H9 (cell line): ENCODE data around the gene EML1. TPM values are rescaled to one million over a fixed set of nuclear protein-coding genes. Genes with fewer than 3 reads are reported as not detected.

Experiments
- DNase-seq: peaks from one replicate; pipeline ENCODE4 v3.0.0-alpha.2; 2017
- H2AFZ ChIP-seq: one replicate; pipeline ENCODE4 v1.6.1; 2013; ENCODE audit warnings: mild to moderate bottlenecking, low read length, control low read depth, moderate library complexity
- H2AK5ac ChIP-seq: 2 replicates; pipeline ENCODE4 v1.6.1; 2013; ENCODE audit warnings: low read length, control low read depth, mixed read lengths; ENCODE audit not compliant: insufficient read length
- H2BK120ac ChIP-seq: one replicate; pipeline ENCODE4 v1.6.1; 2013; ENCODE audit warnings: low read depth, mild to moderate bottlenecking, low read length, control low read depth, inconsistent platforms; ENCODE audit not compliant: poor library complexity, severe bottlenecking
- H2BK12ac ChIP-seq: 2 replicates; pipeline ENCODE4 v1.6.1; 2013; ENCODE audit warnings: low read length, control low read depth, mixed read lengths, low read depth; ENCODE audit not compliant: insufficient read length
- H2BK15ac ChIP-seq: 2 replicates; pipeline ENCODE4 v1.6.1; 2013; ENCODE audit warnings: low read depth, low read length, control low read depth
- H2BK20ac ChIP-seq: one replicate; pipeline ENCODE4 v1.6.1; 2013; ENCODE audit warnings: low read depth, mild to moderate bottlenecking, low read length, control low read depth, inconsistent platforms; ENCODE audit not compliant: poor library complexity, severe bottlenecking
- H2BK5ac ChIP-seq: 2 replicates; pipeline ENCODE4 v1.6.1; 2013; ENCODE audit warnings: low read length, control low read depth, mixed read lengths; ENCODE audit not compliant: insufficient read length
- H3K14ac ChIP-seq: 2 replicates; pipeline ENCODE4 v1.6.1; 2013; ENCODE audit warnings: low read length, control low read depth; ENCODE audit not compliant: insufficient read depth
- H3K18ac ChIP-seq: 2 replicates; pipeline ENCODE4 v1.6.1; 2013; ENCODE audit warnings: low read depth, mild to moderate bottlenecking, mixed read lengths, low read length, control low read depth; ENCODE audit not compliant: insufficient read length
- H3K23ac ChIP-seq: 2 replicates; pipeline ENCODE4 v1.6.1; 2013; ENCODE audit warnings: low read length, control low read depth, mixed read lengths, low read depth; ENCODE audit not compliant: insufficient read length
- H3K23me2 ChIP-seq: 2 replicates; pipeline ENCODE4 v1.6.1; 2013; ENCODE audit warnings: low read depth, mild to moderate bottlenecking, mixed read lengths, low read length, control low read depth; ENCODE audit not compliant: insufficient read length, poor library complexity, severe bottlenecking
- H3K27ac ChIP-seq: 2 replicates; pipeline ENCODE4 v1.5.1; 2013; ENCODE audit warnings: low read length, control low read depth, mixed read lengths, low read depth; ENCODE audit not compliant: insufficient read length
- H3K27me3 ChIP-seq: 2 replicates; pipeline ENCODE4 v1.6.1; 2013; ENCODE audit warnings: low read length, control low read depth, inconsistent platforms; ENCODE audit not compliant: insufficient read depth
- H3K4ac ChIP-seq: 2 replicates; pipeline ENCODE4 v1.6.1; 2013; ENCODE audit warnings: low read depth, mild to moderate bottlenecking, control low read depth, inconsistent platforms, low read length, moderate library complexity
- H3K4me1 ChIP-seq: 2 replicates; pipeline ENCODE4 v1.6.1; 2013; ENCODE audit warnings: low read length, control low read depth, inconsistent platforms; ENCODE audit not compliant: insufficient read depth
- H3K4me2 ChIP-seq: 2 replicates; pipeline ENCODE4 v1.6.1; 2013; ENCODE audit warnings: low read length, control low read depth, mixed read lengths; ENCODE audit not compliant: insufficient read length, insufficient read depth
- H3K56ac ChIP-seq: 2 replicates; pipeline ENCODE4 v1.6.1; 2013; ENCODE audit warnings: low read depth, mild to moderate bottlenecking, mixed read lengths, low read length, control low read depth; ENCODE audit not compliant: insufficient read length
- H3K79me1 ChIP-seq: 2 replicates; pipeline ENCODE4 v1.6.1; 2013; ENCODE audit warnings: low read depth, mild to moderate bottlenecking, moderate library complexity, low read length, control low read depth, inconsistent platforms; ENCODE audit not compliant: insufficient read depth, poor library complexity, severe bottlenecking
- H3K79me2 ChIP-seq: 2 replicates; pipeline ENCODE4 v1.6.1; 2013; ENCODE audit warnings: low read length, control low read depth, inconsistent platforms; ENCODE audit not compliant: insufficient read depth
- H3K9ac ChIP-seq: 2 replicates; pipeline ENCODE4 v1.6.1; 2013; ENCODE audit warnings: low read length, control low read depth, mixed read lengths; ENCODE audit not compliant: insufficient read length; ENCODE audit errors: extremely low read depth
- H3K9me3 ChIP-seq: one replicate; pipeline ENCODE4 v1.6.1; 2013; ENCODE audit warnings: low read depth, low read length, inconsistent platforms; ENCODE audit not compliant: control insufficient read depth
- H3T11ph ChIP-seq: one replicate; pipeline ENCODE4 v1.6.1; 2013; ENCODE audit warnings: mild to moderate bottlenecking, low read length, control low read depth, inconsistent platforms
- H4K20me1 ChIP-seq: one replicate; pipeline ENCODE4 v1.6.1; 2013; ENCODE audit not compliant: control insufficient read depth, insufficient read length, insufficient read depth
- H4K5ac ChIP-seq: 2 replicates; pipeline ENCODE4 v1.6.1; 2013; ENCODE audit warnings: low read depth, mild to moderate bottlenecking, mixed read lengths, low read length, control low read depth; ENCODE audit not compliant: insufficient read length
- H4K8ac ChIP-seq: replicated peaks from 2 replicates; pipeline ENCODE4 v1.6.1; 2013; ENCODE audit warnings: low read length, control low read depth, mixed read lengths, low read depth; ENCODE audit not compliant: insufficient read length
- H4K91ac ChIP-seq: 2 replicates; pipeline ENCODE4 v1.6.1; 2013; ENCODE audit warnings: low read depth, mild to moderate bottlenecking, moderate library complexity, mixed read lengths, low read length, control low read depth; ENCODE audit not compliant: insufficient read length
- H3K27ac Mint-ChIP-seq, 3 experiments: 2 replicates in 2 of 3; 3 replicates in 1 of 3; pipeline ENCODE4 v1.8.0; 2020 to 2021; ENCODE audit warnings: mixed read lengths in 3 of 3, mild to moderate bottlenecking in 1 of 3, moderate library complexity in 1 of 3
- H3K27me3 Mint-ChIP-seq: 2 replicates; pipeline ENCODE4 v1.8.0; 2021; ENCODE audit warnings: low read depth, mild to moderate bottlenecking, moderate library complexity, mixed read lengths
- H3K36me3 Mint-ChIP-seq, 3 experiments: 2 replicates in 2 of 3; 3 replicates in 1 of 3; pipeline ENCODE4 v1.8.0; 2020 to 2021; ENCODE audit warnings: low read depth in 3 of 3, mixed read lengths in 3 of 3; ENCODE audit not compliant: insufficient read depth in 1 of 3
- H3K4me1 Mint-ChIP-seq, 2 experiments: 2 replicates each; pipeline ENCODE4 v1.8.0; 2020; ENCODE audit warnings: mixed read lengths in 2 of 2
- H3K4me3 Mint-ChIP-seq, 2 experiments: 2 replicates in 1 of 2; 3 replicates in 1 of 2; pipeline ENCODE4 v1.8.0; 2020 to 2021; ENCODE audit warnings: mild to moderate bottlenecking in 2 of 2, mixed read lengths in 2 of 2, moderate library complexity in 1 of 2
- H3K9me3 Mint-ChIP-seq, 2 experiments: 2 replicates in 1 of 2; 3 replicates in 1 of 2; pipeline ENCODE4 v1.8.0; 2020; ENCODE audit warnings: mild to moderate bottlenecking in 2 of 2, mixed read lengths in 2 of 2, moderate library complexity in 1 of 2
- CTCF ChIP-seq: fragments of 200-600 bp; sonication (generic); conservative IDR thresholded peaks from 3 replicates; pipeline ENCODE4 v1.8.0; 2021; ENCODE audit warnings: antibody characterized with exemption, mild to moderate bottlenecking
- WGBS: extraction: QIAGEN DNeasy Blood & Tissue Kit; methylation state at CpG from one replicate; pipeline ENCODE4 v1.1.7; 2013; ENCODE audit warnings: missing lambda C conversion rate, low lambda C conversion rate, mixed read lengths; ENCODE audit not compliant: insufficient read length; ENCODE audit errors: extremely low coverage; 5-methylcytosine and 5-hydroxymethylcytosine counted together
- total RNA-seq: library from RNA; stranded (reverse); gene quantifications from 2 replicates; pipeline ENCODE4 v1.2.1, GENCODE V29; 2021

Gene EML1
- total RNA-seq, 1 experiment from 2014 or later: 16.7 TPM

GRCh38 chr14:99769123-99769522 lies 24.1 kb upstream of the EML1 start:
- Mint-ChIP-seq H3K27me3 (peaks cover 6% of the 10 kb centered on the region), H3K27ac (no peak overlapping the region), H3K9me3 (peaks cover 0 to 7% of the 10 kb centered on the region in 2 experiments; a peak in 4 of 5 replicates), H3K4me1 (peaks cover 27 to 28% of the 10 kb centered on the region in 2 experiments), H3K4me3 (no peak overlapping the region), H3K36me3 (peaks cover 0 to 2% (median 0%) of the 10 kb centered on the region in 3 experiments; a peak in 2 of 7 replicates)
- Histone ChIP-seq H2BK12ac (no peak overlapping the region), H3K4me2 (no peak overlapping the region), H3K27ac (no peak overlapping the region), H2BK15ac (no peak overlapping the region), H3T11ph (no peak overlapping the region), H3K23me2 (no peaks in the 10 kb centered on the region), H3K18ac (no peak overlapping the region), H3K79me1 (no peaks in the 10 kb centered on the region), H4K5ac (no peak overlapping the region), H3K9me3 (no peaks in the 10 kb centered on the region), H4K8ac (no peak overlapping the region), H3K79me2 (no peaks in the 10 kb centered on the region), H4K20me1 (no peaks in the 10 kb centered on the region), H2BK20ac (no peak overlapping the region), H3K23ac (no peak overlapping the region), H2AK5ac (no peak overlapping the region), H3K56ac (no peak overlapping the region), H2AFZ (no peak overlapping the region), H3K27me3 (no peaks in the 10 kb centered on the region; the same call in 1 of the 2 replicates), H2BK5ac (no peak overlapping the region), H3K4ac (no peak overlapping the region), H2BK120ac (no peak overlapping the region), H3K9ac (no peak overlapping the region), H4K91ac (no peak overlapping the region), H3K4me1 (peaks cover 6% of the 10 kb centered on the region; the same call in 1 of the 2 replicates), H3K14ac (no peak overlapping the region)
- TF ChIP-seq CTCF: no peak
- WGBS: no CpG with 5 or more reads among the region's 6 CpGs
- DNase-seq: no peak
